Mesothelial cell of epicardium (in vitro differentiated cells): ENCODE measurements around the gene PEX26. TPM values are rescaled to one million over a fixed set of nuclear protein-coding genes. Genes with fewer than 3 reads are reported as not detected.
"Not testable (repeated sequence)": the region's sequence is repeated elsewhere in the genome, so short reads cannot be mapped to it uniquely, and the experiment has no call there.

Source experiments
- DNase-seq, 2 experiments: peaks; one replicate each; pipeline ENCODE4 v3.0.0; 2021; ENCODE audit warnings: low spot score in 2 of 2; ENCODE audit not compliant: unreplicated experiment in 2 of 2
- H3K27ac Mint-ChIP-seq: 2 replicates; pipeline ENCODE4 v1.8.0; 2021; ENCODE audit warnings: mixed read lengths
- H3K27me3 Mint-ChIP-seq: 2 replicates; pipeline ENCODE4 v1.8.0; 2021; ENCODE audit warnings: low read depth, mixed read lengths
- H3K36me3 Mint-ChIP-seq: 2 replicates; pipeline ENCODE4 v1.8.0; 2021; ENCODE audit warnings: mixed read lengths
- H3K4me1 Mint-ChIP-seq: 2 replicates; pipeline ENCODE4 v1.8.0; 2021; ENCODE audit warnings: mixed read lengths
- H3K4me3 Mint-ChIP-seq: 2 replicates; pipeline ENCODE4 v1.8.0; 2021; ENCODE audit warnings: mild to moderate bottlenecking, moderate library complexity, mixed read lengths
- H3K9me3 Mint-ChIP-seq: 2 replicates; pipeline ENCODE4 v1.8.0; 2021; ENCODE audit warnings: mixed read lengths
- CTCF ChIP-seq: fragments of 200-600 bp; sonication (generic); IDR thresholded peaks from one replicate; pipeline ENCODE4 v1.5.0; 2021; ENCODE audit warnings: antibody characterized with exemption; ENCODE audit not compliant: unreplicated experiment
- total RNA-seq: library from RNA; stranded (reverse); gene quantifications from 3 replicates; pipeline ENCODE4 v1.2.1, GENCODE V29; 2021

Gene PEX26
- total RNA-seq, 1 donor from 2014 or later: 38.3 TPM

GRCh38 chr22:18071968-18072310 is 5.9 kb upstream of the PEX26 start:
- H3K4me1 Mint-ChIP-seq: peaks cover 17% of the 10 kb centered on the region
- no peak overlapping the region for H3K4me3 Mint-ChIP-seq
- no peak for DNase-seq
- TF ChIP-seq CTCF: no peak
- no peak overlapping the region for H3K27ac Mint-ChIP-seq
- peaks cover 4% of the 10 kb centered on the region for H3K27me3 Mint-ChIP-seq
- H3K36me3 Mint-ChIP-seq: no peaks in the 10 kb centered on the region
- H3K9me3 Mint-ChIP-seq: no peaks in the 10 kb centered on the region

DNA sequence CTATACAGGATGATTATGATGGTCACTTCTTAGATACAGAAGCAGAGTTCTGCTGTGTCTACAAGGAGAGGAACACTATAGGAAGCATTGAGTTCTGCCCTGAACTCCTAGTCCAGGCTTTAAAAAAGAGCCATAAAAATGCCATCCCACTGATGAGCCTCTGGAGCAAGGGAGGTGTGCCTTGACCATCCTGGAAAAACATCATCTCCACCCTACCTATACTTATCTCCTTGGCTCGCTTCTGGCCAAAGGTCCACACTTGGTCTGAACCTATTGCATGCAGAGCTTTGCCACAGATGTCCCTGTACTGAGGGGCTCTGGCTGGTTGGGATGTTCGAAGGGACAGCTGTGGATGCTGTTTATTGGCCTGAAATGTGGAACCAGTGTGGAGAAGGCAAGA is 4.3 kb upstream of the PEX26 start:
- DNase-seq: no peak
- H3K27me3 Mint-ChIP-seq: no peaks in the 10 kb centered on the region

GRCh38 chr22:18073927-18074326 is 3.9 kb upstream of the PEX26 start:
- not testable (repeated sequence) for H3K27me3 Mint-ChIP-seq, DNase-seq, H3K4me3 Mint-ChIP-seq, H3K9me3 Mint-ChIP-seq, H3K27ac Mint-ChIP-seq, H3K36me3 Mint-ChIP-seq
- H3K4me1 Mint-ChIP-seq: peaks cover 24% of the 10 kb centered on the region

More for the DNA sequence above, 4.3 kb upstream of the PEX26 start:
- Mint-ChIP-seq H3K9me3 (no peaks in the 10 kb centered on the region), H3K36me3 (no peaks in the 10 kb centered on the region), H3K4me1 (peaks cover 20% of the 10 kb centered on the region), H3K27ac (no peak overlapping the region), H3K4me3 (no peak overlapping the region)
- no peak for TF ChIP-seq CTCF

DNA sequence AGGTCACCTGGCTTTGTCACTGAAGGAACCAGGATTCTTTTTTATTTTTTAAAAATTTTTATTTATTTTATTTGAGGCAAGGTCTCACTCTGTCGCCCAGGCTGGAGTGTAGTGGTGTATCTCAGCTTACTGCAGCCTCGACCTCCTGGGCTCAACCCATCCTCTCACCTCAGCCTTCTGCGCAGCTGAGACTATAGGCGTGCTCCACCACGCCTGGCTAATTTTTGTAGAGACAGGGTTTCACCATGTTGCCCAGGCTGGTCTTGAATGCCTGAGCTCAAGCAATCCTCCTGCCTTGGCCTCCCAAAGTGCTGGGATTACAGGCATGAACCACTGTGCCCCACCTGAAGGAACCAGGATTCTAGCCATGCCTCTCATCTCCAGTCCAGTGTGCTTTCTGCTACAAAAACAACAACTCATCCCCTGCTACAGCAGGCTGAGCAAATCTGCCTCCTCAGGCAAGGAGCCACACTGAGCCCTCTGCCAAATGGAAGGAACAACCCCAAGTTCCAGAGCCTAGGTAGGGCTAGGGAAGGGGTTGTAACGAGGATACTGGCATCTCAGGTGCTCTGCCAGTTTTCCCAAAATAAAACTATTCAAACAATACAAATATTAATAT is 2.6 kb upstream of the PEX26 start:
- Mint-ChIP-seq H3K4me1 (peaks cover 29% of the 10 kb centered on the region), H3K9me3 (no peaks in the 10 kb centered on the region), H3K27ac (no peak overlapping the region), H3K36me3 (peaks cover 7% of the 10 kb centered on the region), H3K27me3 (no peaks in the 10 kb centered on the region), H3K4me3 (no peak overlapping the region)
- no peak for DNase-seq
- no peak for TF ChIP-seq CTCF

DNA sequence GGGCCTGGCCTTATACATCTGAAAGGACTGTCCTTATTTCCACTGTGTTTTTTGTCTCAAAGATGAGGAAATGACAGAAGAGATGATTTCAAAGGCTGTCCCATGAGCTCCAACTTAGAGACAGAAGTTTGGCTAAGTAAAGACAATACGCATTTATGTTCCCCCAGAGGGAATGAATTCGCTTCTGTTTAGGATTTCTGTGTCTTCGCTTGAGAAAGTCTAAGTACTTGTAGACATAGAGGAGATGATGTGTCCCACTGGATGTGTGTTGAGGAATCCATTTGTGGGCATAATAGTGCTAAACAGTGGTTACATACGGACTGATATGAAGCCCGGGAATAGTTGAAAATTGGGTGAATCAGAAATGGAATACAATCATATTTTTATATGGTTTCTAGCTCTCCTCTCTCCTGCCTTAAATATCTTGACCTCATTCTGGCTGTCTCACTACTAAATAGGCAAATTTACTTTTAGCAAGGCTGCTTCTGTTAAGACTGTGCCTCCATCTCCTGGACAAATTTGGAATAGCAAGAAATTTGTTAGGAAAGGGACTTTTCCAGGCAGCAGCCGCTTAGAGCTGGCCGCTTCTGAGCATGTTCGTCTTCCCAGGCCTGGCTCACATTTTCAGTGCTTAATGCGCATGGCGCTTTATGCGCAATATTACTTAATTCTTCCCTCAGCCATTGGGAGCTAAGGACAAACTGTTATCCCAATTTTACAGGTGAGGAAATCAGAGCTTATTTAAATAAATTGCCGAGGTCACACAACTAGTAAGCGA is 1.9 kb upstream of the PEX26 start:
- Mint-ChIP-seq H3K4me3 (peak overlapping the region; percentile 54), H3K27me3 (no peaks in the 10 kb centered on the region), H3K9me3 (peaks cover 3% of the 10 kb centered on the region), H3K4me1 (peaks cover 25% of the 10 kb centered on the region), H3K36me3 (peaks cover 12% of the 10 kb centered on the region), H3K27ac (peak overlapping the region; percentile 85)
- peak in 1 of 2 experiments; percentile 53 for DNase-seq
- peak; percentile 81 for TF ChIP-seq CTCF

DNA sequence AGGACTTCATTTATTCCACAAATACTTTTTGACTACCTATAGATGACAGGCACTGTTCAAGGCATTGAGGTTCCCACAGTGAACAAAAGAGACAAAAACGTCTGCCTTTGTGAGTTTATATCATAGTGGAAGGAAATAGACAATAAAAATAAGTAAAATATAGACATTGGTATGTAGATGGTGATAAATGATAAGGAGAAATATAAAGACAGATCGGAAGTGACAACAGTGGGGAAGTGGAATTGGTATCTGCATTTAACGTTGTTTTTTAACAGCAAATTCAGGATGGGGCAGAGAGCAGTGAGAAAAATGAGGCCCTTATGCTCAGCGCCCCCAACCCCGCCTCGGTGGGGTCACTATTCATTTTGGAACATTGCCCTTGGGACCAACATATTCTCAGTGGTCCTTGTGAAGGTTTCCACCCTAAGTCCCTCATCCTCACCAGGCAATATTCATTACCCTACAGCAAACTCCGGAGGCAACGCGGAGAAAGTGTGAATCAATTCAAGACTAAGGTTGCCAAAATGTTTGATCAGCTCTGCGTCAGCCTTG is 627 bp upstream of the PEX26 start:
- TF ChIP-seq CTCF: no peak
- Mint-ChIP-seq H3K9me3 (peaks cover 4% of the 10 kb centered on the region), H3K4me1 (peaks cover 24% of the 10 kb centered on the region), H3K4me3 (peak overlapping the region; percentile 95), H3K27ac (peak overlapping the region; percentile 93), H3K27me3 (no peaks in the 10 kb centered on the region), H3K36me3 (peaks cover 24% of the 10 kb centered on the region)
- no peak for DNase-seq
